CD4-positive, alpha-beta T cell treated with Interleukin-10 for 1 hour (primary cell): ENCODE results near the gene CEP295NL.
A peak's percentile ranks its signal among the peaks of the same experiment; 100 is the strongest.
"Not testable (repeated sequence)": the region's sequence is repeated elsewhere in the genome, so short reads cannot be mapped to it uniquely, and the experiment has no call there.

ENCODE experiments used
- DNase-seq: peaks from one replicate; pipeline ENCODE4 v3.0.0-alpha.2; 2020

The CEP295NL gene

GRCh38 chr17:78904371-78904770 lies 1.4 kb upstream of the CEP295NL start:
- DNase-seq = no peak

GRCh38 chr17:78902231-78902630 lies 770 bp downstream of the CEP295NL start:
- DNase-seq = not testable (repeated sequence)

- no peak for DNase-seq
Observed at GRCh38 chr17:78901806-78902205, 1.2 kb downstream of the CEP295NL start.

- DNase-seq = no peak
Observed at GRCh38 chr17:78900816-78901215, 2.2 kb downstream of the CEP295NL start.

GRCh38 chr17:78899361-78900260 lies 3.4 kb downstream of the CEP295NL start:
- DNase-seq = no peak

DNA sequence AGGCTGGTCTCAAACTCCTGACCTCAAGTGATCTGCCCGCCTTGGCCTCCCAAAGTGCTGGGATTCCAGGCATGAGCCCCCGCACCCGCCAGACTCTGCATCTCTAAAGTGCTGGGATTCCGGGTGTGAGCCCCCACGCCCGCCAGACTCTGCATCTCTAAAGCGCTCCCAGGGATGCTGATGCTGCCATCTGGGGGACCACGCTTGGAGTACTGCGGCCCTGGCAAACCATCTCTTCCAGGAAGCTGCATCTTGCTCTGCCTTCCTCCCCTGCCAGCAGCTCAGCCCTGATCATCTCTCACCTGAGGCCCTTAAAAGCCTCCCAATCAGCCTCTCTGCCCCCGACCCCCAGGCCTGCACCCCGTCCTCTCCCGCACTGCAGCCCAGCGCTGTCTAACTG lies 4.1 kb downstream of the CEP295NL start:
- no peak for DNase-seq

DNA sequence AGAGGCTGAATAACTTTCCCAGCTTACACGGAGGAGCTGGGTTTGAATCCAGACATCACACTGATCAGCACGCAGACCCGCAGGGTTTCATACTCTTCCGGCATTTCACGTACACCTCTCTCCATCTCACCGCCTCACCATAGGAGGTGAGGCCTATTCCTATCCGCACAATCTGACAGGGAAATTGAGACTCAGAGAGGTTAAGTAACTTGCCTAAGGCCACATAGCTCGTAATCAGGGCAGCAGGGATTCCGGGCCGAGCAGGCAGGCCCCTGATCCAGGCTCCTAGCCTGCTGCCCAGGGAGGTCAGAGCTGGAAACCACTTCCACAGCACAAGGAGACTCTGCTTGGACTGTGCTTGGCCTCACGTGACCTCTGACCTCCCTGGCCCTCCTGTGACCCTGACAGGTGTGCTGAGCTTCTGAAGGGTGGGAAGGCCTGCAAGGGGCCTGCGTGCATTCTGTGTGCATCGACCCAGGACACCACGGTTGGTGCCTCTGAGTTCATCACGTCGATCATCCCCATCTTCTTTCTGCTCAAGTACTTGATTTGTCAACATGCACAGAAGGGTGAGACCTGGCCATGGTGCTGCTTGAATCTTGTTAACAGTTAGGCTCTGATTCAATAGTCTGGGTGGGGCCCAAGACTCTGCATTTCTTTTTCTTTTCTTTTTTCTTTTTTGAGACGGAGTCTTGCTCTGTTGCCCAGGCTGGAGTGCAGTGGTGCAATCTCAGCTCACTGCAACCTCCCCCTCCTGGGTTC lies 4.7 kb downstream of the CEP295NL start:
- no peak for DNase-seq

DNA sequence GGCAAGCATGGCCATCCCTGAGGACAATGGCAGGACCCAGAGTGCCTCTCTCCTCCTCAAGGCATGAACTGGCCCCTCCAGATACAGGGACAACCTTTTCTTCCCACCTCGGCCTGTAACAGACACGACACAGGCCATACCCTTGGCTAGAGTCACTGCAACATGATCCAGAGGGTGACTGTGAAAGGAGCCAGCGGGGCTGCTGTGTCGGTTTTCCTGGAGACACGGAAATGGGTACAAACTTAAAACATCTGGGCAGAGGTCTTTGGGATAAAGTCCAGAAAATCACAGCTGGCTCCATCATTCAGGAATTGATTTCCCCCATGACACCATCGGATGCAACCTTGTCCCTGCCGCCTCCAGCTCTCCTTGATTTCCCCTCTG lies 5.3 kb downstream of the CEP295NL start:
- no peak for DNase-seq

GRCh38 chr17:78896834-78897663 lies 6.0 kb downstream of the CEP295NL start:
- no peak for DNase-seq

GRCh38 chr17:78896091-78896833 lies 6.7 kb downstream of the CEP295NL start:
- no peak for DNase-seq

GRCh38 chr17:78895322-78895721 lies 7.7 kb downstream of the CEP295NL start:
- no peak for DNase-seq

- no peak for DNase-seq
Observed at GRCh38 chr17:78893684-78894083, 9.3 kb downstream of the CEP295NL start.

- DNase-seq = no peak
Observed at GRCh38 chr17:78892936-78893379, 10.0 kb downstream of the CEP295NL start.

- DNase-seq = no peak
Observed at GRCh38 chr17:78892520-78892919, 10.5 kb downstream of the CEP295NL start.

- no peak for DNase-seq
Observed at GRCh38 chr17:78892062-78892456, 10.9 kb downstream of the CEP295NL start.

DNA sequence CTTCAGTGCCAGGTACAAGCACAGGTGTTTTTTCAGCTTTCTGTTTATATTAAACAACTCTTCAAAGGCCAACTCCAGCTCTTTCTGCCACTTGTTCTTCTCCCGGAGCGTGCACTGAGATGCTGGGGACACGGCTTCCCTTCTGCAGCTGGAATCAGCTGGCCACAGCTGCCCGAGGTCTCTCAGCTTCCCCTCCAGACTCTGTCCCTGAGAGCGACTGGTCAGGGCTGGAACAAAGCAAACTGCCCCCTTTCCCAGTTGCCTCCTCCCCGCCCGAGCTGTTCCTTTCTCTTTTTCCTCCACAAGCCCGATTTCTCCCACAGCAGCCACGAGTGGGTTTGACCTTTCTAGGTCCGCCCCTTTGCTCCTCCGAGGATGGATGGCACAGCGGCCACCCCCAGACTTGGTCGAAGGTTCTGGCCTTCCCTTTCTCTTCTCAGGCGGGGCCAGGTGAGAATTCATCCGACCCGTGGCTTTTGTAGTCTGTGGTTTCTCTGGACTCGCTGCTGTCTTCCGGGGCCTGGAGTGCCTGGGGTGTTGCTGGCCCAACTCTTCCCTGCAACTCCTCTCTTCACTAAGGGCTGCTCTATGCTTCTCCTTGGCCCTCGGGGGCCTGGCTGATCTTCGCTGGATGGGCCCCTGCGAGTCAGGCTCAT lies 11.5 kb downstream of the CEP295NL start:
- no peak for DNase-seq

- peak; percentile 54 for DNase-seq
Observed at GRCh38 chr17:78890498-78890897, 12.5 kb downstream of the CEP295NL start.

DNA sequence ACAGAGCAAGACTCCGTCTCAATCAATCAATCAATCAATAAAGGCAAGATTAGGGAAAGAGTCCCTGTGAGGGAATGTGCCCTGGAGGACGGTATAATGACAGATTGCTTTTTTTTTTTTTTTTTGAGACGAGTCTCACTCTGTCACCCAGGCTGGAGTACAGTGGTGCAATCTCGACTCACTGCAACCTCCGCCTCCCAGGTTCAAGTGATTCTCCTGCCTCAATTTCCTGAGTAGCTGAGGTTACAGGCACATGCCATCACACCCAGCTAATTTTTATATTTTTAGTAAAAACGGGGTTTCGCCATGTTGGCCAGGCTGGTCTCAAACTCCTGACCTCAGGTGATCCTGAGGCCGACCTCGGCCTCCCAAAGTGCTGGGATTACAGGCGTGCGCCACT lies 12.9 kb downstream of the CEP295NL start:
- DNase-seq = not testable (repeated sequence)

DNA sequence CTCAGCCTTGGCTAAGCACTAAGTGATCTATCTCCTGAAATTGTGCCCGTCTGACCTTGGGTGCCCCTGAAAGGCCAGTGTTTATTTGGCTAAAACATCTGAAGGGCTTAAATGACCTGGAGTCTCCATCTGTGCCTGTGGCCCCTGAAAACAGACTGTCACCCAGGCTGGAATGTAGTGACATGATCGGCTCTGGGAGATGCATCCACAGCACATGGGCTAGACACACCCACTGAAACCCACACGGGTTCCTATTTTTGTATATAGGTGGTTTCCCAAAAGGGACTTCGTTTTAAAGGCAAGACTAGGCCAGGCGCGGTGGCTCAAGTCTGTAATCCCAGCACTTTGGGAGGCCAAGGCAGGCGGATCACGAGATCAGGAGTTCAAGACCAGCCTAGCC lies 13.5 kb downstream of the CEP295NL start:
- DNase-seq = peak; percentile 17

DNA sequence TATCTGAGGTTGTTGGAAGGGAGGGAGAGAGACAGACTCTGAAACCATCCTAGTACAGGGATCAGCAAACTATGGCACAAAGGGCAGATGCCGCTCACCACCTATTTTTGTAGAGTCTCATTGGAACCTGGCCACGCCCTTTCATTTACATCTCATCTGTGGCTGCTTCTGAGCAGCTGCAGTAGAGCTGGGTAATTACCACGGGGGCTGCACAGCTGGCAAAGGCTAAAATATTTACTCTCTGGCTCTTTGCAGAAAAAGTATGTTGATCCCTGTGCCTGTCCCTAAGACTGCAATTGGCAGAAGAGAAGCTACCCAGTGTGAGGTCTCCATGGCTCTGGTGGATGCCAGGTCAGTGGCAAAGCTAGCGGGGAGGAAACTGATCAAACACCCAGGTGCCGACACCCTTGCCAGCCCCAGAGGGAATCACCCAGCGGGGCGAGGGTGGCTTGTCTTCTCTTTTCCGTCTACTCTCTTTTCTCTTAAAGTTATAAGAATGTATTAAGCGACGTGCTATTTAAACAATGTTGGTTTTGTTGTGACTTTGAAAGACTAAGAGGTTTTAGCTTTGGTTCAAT lies 14.0 kb downstream of the CEP295NL start:
- DNase-seq = no peak

DNA sequence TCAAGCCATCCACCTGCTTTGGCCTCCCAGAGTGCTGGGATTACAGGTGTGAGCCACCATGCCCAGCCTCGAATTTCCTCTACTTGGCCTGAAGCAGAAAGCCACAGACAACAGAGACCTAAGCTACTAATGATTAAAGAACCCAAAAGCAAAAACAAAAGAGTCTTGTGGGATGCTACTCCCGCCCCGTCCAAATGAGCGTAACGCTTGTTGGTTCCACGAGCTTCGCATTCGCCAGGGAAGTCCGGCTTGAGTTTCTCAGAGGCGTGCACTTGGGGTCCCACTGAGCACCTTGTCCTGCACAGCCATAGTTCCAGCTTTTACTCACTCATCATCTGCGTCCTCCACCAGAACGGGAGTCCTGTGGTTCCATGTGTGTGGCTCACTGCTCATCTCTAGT lies 16.0 kb downstream of the CEP295NL start:
- no peak for DNase-seq
